Activated T-cell treated with anti-CD3 and anti-CD28 coated beads for 1 hour (primary cell): Measurements from ENCODE around the gene CACNG5.
A peak's percentile ranks its signal among the peaks of the same experiment; 100 is the strongest.

Experiments used
- DNase-seq: peaks from one replicate; pipeline ENCODE4 v3.0.0-alpha.2; 2020; ENCODE audit warnings: low read depth

CACNG5 gene

GRCh38 chr17:66826856-66827255 is 8.1 kb upstream of the CACNG5 start:
- no peak for DNase-seq

- peak; percentile 5 for DNase-seq
These were observed 5.5 kb upstream of the CACNG5 start for GRCh38 chr17:66829386-66829864.

GRCh38 chr17:66829883-66830282 is 5.0 kb upstream of the CACNG5 start:
- no peak for DNase-seq

DNA sequence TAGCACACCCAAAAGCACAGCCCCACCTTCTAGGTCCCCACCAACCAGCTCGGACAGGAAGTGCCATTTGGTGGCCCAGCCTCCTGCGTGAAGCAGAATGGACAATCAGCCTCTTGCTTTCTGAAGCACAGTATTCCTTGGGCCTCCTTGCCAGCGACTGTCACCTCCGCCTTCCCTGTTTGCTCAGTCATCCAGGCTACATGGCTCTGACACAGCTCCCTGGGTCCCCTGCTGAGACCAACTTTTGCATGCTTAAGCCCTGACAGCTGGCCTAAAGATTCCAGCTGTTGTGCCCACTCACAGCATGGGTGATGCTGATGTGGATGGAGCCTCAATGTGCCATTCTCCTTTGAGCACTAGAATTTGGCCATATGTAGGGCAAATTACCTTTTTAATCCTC is 4.5 kb upstream of the CACNG5 start:
- no peak for DNase-seq

- DNase-seq, result no peak
These were observed 3.3 kb upstream of the CACNG5 start for GRCh38 chr17:66831383-66832210.

DNA sequence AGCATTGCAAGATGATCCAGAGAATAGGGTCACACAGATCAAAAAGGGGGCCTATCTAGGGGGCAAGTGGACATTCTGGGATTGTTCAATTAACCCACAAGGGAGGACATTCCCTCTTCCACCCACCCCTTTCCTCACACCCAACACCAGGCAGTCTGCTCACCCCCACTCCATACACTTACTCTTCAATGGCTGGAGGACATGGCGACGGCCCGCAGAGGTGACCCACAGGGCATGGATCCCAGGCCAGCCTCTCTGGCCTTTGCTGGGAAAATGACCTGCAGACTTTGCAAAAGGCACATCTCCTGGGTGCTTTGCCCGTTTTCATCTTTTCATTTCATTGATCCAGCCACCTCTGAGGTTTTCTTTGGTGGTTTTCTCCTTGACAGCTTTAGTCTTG is 1.7 kb upstream of the CACNG5 start:
- DNase-seq, result no peak

DNA sequence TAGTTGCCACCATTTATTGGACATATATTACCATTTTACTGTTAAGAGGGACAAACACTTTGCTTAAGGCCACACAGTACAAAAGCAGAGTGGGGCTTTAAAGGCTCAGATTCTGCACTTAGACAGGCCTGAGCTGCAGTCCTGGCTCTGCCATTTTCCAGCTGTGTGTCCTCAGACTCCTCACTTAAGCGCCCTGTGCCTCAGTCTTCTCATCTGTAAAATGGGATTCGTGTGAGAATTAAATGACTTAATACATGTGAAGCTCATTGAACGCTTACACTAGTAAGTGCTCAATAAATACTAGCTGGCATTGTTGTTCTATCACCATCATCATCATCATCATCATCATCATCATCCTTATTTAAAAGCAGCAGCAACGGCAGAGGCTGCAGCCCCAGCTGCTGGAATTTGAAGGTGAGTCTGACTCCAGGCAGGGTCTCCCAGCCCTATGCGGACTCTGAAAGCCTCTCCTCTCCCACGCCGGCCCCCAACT is 445 bp upstream of the CACNG5 start:
- DNase-seq, result no peak

DNA sequence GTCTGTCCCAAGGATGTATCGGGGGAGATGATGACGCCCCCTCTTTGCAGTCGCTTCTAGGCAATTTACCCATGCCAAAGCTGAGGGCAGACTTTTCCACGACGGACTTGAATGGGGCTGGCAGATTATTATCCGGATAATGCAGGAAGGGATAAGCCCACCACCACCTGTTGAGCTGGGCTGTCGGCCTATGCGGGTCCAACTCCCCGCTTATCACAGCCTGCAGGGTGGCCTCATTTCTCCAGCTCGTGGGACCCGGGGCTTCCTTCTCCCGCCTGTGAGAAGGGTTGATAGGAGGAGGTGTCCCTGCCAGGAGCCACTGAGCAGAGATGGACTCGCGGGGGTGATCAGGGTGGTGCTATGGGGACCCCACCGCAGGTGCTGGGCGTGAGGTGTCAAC is 559 bp downstream of the CACNG5 start:
- no peak for DNase-seq

DNA sequence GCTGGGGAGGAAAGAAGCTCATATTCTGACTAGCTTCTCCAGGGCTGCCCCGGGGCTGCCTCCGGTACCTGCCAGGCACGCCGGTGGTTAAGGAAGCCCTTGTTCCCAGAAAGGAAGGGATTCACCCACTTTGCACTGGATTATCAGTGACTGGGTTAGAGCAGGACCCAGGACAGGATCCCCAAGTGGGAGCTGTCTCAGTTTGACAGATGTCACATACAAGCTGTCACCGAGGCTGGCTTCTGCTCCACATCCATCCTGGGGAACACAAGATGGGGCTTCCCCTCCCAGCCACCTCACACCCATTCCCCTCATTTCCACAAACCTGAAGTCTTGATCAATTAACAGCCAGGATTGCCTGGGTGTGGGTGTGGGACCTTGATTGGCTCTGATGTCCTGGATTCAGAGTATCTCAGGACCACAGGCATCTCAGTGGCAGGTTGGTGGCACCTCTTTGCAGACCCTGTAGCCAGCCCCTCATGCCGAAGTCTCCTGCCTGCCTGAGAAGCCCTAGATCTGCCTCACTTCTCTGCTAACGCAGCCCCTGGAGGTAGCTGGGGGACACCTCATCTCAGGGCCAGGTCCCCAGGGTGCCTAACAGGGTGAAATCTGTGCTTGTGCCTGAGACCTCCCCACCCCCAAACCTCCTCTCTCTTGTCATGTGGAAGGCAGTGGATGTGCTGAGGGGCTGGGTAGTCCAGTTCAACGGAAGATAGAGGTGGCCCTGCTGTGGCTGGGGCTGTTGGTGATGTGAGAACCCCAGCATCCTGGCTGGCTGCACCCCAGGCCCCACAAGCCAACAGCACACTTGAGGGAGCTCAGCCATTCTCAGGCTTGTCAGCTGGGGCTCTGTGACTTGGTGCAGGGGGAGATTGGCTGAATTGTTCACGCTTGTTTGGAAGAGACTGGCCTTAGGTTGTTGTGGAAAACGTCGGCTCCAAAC is 1.4 kb downstream of the CACNG5 start:
- no peak for DNase-seq

GRCh38 chr17:66837226-66837625 is 2.3 kb downstream of the CACNG5 start:
- DNase-seq, result no peak

DNA sequence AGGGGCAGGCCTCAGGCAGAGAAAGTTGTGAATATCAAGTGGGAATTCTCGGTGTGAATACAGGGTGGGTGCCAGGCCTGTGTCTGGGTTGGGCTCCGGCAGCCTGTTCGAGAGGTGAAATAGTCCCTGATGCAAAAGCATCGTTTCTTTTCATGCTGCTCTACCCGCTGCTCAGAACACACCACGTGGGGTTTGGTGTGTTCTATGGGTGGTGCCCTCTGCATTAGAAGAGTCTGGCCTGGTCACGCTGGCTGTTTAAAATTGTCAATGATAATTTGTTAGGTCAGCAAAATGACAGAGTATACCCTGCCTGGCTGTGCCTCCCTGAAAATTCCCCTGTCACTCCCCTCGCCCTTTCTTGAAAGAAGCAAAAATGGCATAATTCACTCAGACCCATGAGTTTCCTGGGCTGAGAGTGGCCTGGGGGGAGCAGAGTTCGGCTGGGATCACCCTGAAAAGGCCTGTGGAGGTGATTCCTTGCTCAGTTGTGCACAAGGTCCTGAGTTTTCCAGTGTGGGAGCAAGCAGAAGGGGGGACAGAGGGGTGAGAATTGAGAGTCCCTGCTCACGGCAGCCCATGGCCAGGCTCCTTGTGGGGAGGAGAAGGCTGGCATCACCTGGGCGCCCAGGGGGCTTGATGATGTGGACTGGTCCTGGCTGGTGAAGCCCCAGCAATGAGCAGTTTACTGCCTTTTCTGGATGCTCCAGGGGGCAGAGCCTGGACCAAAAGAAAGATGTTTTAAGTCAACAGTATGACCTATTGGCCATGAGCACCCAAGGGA is 3.2 kb downstream of the CACNG5 start:
- DNase-seq, result no peak

DNA sequence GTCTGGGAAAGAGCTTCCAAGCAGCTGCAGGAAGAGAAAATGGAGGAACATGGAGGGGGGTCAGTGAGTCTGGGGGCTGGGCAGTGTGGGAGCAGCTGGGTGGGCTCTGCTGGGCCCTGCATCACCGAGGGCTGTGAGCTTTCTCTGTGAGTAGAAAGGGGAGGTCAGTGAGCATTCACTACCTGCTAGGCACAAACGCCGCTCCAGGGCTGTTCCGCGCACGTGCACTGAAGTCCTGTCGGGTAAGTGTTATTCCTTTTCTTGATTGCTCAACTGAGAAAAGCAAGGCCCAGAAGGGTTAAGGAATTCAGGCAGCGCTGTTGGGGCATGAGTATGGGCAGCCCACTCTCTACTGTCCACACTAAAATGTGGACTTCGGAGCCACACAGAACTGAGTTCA is 4.7 kb downstream of the CACNG5 start:
- no peak for DNase-seq

- DNase-seq, result no peak
These were observed 5.1 kb downstream of the CACNG5 start for GRCh38 chr17:66840061-66840460.

GRCh38 chr17:66841328-66841727 is 6.4 kb downstream of the CACNG5 start:
- no peak for DNase-seq

- no peak for DNase-seq
These were observed 6.8 kb downstream of the CACNG5 start for GRCh38 chr17:66841744-66842143.

- no peak for DNase-seq
These were observed 7.6 kb downstream of the CACNG5 start for GRCh38 chr17:66842505-66842904.

- DNase-seq, result no peak
These were observed 8.0 kb downstream of the CACNG5 start for GRCh38 chr17:66842959-66843358.

- DNase-seq, result no peak
These were observed 8.7 kb downstream of the CACNG5 start for GRCh38 chr17:66843627-66844026.

GRCh38 chr17:66847704-66848103 is 12.8 kb downstream of the CACNG5 start:
- no peak for DNase-seq

DNA sequence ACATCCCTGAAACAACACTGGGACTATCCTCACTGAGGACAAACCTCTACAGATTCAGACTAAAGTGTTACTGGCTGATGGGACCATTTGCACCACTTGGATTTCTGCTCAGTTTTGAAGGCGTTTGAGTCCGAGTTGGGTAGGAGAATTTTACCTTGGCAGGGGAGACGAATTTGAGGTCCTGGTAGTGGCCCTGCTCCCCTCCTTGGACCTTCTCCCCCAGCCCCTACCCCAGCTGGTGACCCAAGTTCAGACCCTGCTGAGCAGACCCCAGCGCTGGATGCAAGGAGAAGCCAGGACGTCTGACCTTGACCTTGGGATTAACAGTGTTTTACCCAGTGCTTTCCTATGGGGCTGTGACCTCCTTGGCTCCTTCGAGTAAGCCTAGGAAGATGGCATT is 13.6 kb downstream of the CACNG5 start:
- no peak for DNase-seq

GRCh38 chr17:66849032-66849655 is 14.2 kb downstream of the CACNG5 start:
- DNase-seq, result no peak
